Lung (tissue), 13 donors: ENCODE measurements around the gene WSB2. TPM values are rescaled to one million over a fixed set of nuclear protein-coding genes. Genes with fewer than 3 reads are reported as not detected.

Experiments
- ATAC-seq: fragments of 200-7000 bp; cut with Tn5 transposase; one replicate; pipeline ENCODE4 v1.9.1; 2020; ENCODE audit warnings: moderate number of reproducible peaks; ENCODE audit not compliant: insufficient read depth, low FRiP score
- DNase-seq, 3 donors: peaks; one replicate each; pipeline ENCODE4 v3.0.0-alpha.2; 2013 to 2017
- H3K27ac ChIP-seq, 2 donors: one replicate each; pipeline ENCODE4 v1.5.1; 2013; ENCODE audit warnings: mild to moderate bottlenecking in 2 of 2, moderate library complexity in 2 of 2, control low read depth in 1 of 2, inconsistent platforms in 1 of 2, low read depth in 1 of 2, low read length in 1 of 2
- H3K27me3 ChIP-seq, 3 donors: one replicate each; pipeline ENCODE4 v1.5.1; 2013; ENCODE audit warnings: low read length in 2 of 3; ENCODE audit not compliant: control insufficient read depth in 3 of 3, insufficient read depth in 3 of 3
- H3K36me3 ChIP-seq, 4 donors: one replicate each; pipeline ENCODE4 v1.5.1; 2013; ENCODE audit warnings: low read length in 4 of 4, mild to moderate bottlenecking in 1 of 4, moderate library complexity in 1 of 4; ENCODE audit not compliant: control insufficient read depth in 4 of 4, insufficient read depth in 4 of 4
- H3K4me1 ChIP-seq, 5 donors: one replicate each; pipeline ENCODE4 v1.5.1; 2013; ENCODE audit warnings: low read length in 5 of 5, mild to moderate bottlenecking in 2 of 5, moderate library complexity in 1 of 5; ENCODE audit not compliant: control insufficient read depth in 5 of 5, insufficient read depth in 5 of 5
- H3K4me3 ChIP-seq: one replicate; pipeline ENCODE4 v1.5.1; 2013; ENCODE audit warnings: mild to moderate bottlenecking, control low read depth, moderate library complexity
- H3K9ac ChIP-seq, 2 donors: one replicate each; pipeline ENCODE4 v1.5.1; 2013; ENCODE audit warnings: low read length in 2 of 2, control low read depth in 1 of 2; ENCODE audit not compliant: insufficient read depth in 1 of 2
- H3K9me3 ChIP-seq, 4 donors: one replicate each; pipeline ENCODE4 v1.5.1; 2013; ENCODE audit warnings: low read length in 3 of 4, mild to moderate bottlenecking in 1 of 4, moderate library complexity in 1 of 4; ENCODE audit not compliant: control insufficient read depth in 4 of 4, insufficient read depth in 3 of 4
- WGBS, 2 donors: extraction: QIAGEN DNeasy Blood & Tissue Kit; methylation state at CpG; one replicate each; pipeline ENCODE4 v1.1.7; 2013; 5-methylcytosine and 5-hydroxymethylcytosine counted together
- polyA plus RNA-seq, 2 donors: library from polyadenylated mRNA; stranded (reverse); fragments of 200-250 nt; gene quantifications; one replicate each; pipeline ENCODE4 v1.2.1, GENCODE V29; 2013
- small RNA-seq: library from RNA; depleted of rRNA; stranded (forward); fragments of <200 nt; gene quantifications from one replicate; pipeline ENCODE3, GENCODE V24; 2014; ENCODE audit warnings: low replicate concordance
- total RNA-seq, 2 donors: library from RNA; depleted of rRNA in 1 of 2; stranded (reverse); fragments of >200 nt in 1 of 2; gene quantifications; one replicate each; pipeline ENCODE4 v1.2.1, GENCODE V29; 2014 to 2021
- TF ChIP-seq, protein P1 (sequence below): IDR thresholded peaks from 2 replicates; pipeline ENCODE4 v1.5.1; 2012; ENCODE audit warnings: mild to moderate bottlenecking; ENCODE audit errors: control extremely low read depth, extremely low read depth
- donor health status: control.
- donor health status: control.
- donor health status: Bipolar disorder and iron deficiency.
- donor health status: healthy.
- donor health status: DM: yes; HTN: yes; CAD: no.

Gene WSB2
- total and polyA plus RNA-seq, 4 donors: 46.0 to 99.1 (median 53.2) TPM

DNA sequence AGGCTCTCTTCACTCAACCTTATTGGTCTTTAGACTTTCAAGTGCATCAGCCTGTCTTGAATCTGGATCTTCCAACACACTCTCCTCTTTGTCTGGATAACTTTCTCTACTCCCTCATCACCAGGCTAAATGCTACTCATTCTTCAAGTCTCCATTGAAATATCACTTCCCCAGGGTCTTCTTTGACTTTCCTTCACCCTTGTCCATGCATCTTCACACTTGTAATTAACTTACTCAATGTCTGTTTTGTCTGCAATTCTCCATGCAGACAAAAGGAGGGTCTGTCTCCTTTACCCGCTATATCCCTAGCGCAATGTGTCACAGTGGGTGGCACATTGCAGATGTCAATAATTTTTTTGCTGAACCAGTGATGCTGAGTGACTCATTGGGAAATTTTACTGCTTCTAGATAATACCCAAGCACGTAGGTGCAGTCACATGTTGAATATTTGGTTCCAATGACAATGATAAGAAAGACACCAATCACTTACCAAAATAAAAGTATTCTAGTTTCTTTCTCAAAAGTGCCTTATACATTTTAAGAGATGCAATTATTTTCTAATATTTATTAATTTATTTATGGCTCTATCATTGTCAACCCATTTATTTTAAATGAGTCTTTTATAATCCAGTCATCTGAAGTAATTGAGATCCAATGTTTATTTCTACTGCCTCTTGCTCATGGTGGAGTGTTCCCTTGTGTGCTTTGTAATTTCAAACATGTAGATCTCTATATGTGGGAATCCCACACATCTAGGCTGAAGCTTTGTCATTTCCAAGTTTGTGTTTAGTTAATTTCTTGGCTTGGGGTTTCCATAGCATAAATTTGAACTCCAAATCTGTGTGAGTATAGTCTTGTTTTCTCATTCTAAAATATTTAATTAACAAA, 66.2 kb downstream of the WSB2 start:
- WGBS, 2 donors: 85 to 89% methylated on average over 3 of the region's 3 CpGs
- H3K9me3 ChIP-seq: peaks cover 0 to 5% (median 0%) of the 10 kb centered on the region in 4 donors
- H3K4me3 ChIP-seq: no peak overlapping the region
- no peak overlapping the region for H3K27ac ChIP-seq
- H3K27me3 ChIP-seq: no peaks in the 10 kb centered on the region
- no peaks in the 10 kb centered on the region for H3K4me1 ChIP-seq
- DNase-seq (no peak), ATAC-seq (no peak)
- no peak overlapping the region for H3K9ac ChIP-seq
- TF ChIP-seq, protein P1, sequence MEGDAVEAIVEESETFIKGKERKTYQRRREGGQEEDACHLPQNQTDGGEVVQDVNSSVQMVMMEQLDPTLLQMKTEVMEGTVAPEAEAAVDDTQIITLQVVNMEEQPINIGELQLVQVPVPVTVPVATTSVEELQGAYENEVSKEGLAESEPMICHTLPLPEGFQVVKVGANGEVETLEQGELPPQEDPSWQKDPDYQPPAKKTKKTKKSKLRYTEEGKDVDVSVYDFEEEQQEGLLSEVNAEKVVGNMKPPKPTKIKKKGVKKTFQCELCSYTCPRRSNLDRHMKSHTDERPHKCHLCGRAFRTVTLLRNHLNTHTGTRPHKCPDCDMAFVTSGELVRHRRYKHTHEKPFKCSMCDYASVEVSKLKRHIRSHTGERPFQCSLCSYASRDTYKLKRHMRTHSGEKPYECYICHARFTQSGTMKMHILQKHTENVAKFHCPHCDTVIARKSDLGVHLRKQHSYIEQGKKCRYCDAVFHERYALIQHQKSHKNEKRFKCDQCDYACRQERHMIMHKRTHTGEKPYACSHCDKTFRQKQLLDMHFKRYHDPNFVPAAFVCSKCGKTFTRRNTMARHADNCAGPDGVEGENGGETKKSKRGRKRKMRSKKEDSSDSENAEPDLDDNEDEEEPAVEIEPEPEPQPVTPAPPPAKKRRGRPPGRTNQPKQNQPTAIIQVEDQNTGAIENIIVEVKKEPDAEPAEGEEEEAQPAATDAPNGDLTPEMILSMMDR: no peak
- no peaks in the 10 kb centered on the region for H3K36me3 ChIP-seq

DNA sequence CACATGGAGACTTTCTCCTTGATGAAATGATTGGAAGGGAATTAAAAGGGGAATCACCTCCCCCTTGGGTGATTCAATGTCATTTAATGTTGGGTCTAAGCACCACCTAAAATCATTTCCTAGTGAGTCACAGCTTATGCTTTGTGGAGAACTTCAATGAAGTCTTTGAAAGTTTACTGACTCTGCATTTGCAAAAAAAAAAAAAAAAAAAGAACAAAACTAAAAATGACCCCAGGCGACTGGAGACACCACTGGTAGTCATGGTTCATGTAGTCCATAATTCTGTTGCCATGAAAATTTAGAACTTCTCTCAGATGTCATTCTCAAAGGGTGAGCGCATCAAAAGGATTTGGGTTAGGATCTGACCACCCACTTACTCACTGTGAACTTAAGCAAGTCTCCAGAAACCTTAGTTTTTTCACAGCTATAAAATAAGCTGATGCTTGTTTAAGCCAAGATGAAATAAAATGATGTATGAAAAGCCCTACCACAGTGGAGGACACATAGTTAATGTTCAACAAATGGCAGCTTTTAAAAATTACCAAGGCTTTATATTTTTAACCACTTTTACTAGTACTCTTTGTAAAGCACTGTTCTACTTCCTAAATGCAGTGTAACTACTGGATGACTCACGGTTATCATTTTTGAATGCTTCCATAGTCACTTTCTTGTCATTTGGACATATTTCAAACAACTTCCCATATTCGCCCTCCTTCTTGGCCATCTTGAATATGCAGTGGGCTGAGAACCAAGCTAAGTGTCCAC, 74.1 kb downstream of the WSB2 start:
- Histone ChIP-seq H3K4me1 (no peaks in the 10 kb centered on the region), H3K27me3 (no peaks in the 10 kb centered on the region), H3K36me3 (no peaks in the 10 kb centered on the region), H3K9ac (no peak overlapping the region), H3K4me3 (no peak overlapping the region), H3K27ac (no peak overlapping the region), H3K9me3 (no peaks in the 10 kb centered on the region)
- no peak for ATAC-seq
- TF ChIP-seq, protein P1: no peak
- WGBS, 2 donors: 83 to 87% methylated on average over 4 of the region's 4 CpGs
- no peak for DNase-seq

DNA sequence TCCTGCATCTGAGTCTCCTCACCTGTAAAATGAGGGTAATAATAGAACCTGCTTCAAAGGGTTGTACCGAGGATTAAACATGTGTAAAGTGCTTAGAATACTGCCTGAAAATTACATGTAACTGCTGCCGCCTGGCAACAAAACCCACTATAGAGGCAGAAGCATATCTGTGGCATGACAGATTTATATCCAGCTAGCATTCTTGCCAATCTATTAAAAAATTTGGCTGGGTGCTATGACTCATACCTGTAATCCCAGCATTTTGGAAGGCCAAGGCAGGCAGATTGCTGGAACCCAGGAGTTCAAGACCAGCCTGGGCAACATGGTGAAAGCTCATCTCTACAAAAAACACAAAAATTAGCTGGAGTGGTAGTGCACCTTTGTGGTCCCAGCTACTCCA, 75.8 kb downstream of the WSB2 start:
- no peak overlapping the region for H3K9ac ChIP-seq
- H3K27ac ChIP-seq: no peak overlapping the region
- no peaks in the 10 kb centered on the region for H3K4me1 ChIP-seq
- DNase-seq: no peak
- ATAC-seq: no peak
- H3K36me3 ChIP-seq: no peaks in the 10 kb centered on the region
- no peak overlapping the region for H3K4me3 ChIP-seq
- no peaks in the 10 kb centered on the region for H3K9me3 ChIP-seq
- 85 to 96% methylated on average over 2 of the region's 2 CpGs for WGBS, 2 donors
- TF ChIP-seq, protein P1: no peak
- no peaks in the 10 kb centered on the region for H3K27me3 ChIP-seq

Small RNA genes within 50 kb of the gene (small RNA-seq; reads per million reads assigned to genes)
- gene AC131159.1: not detected

Other genes starting within 250 kb of the WSB2 start
- gene KSR2, start 92.2 kb downstream of the WSB2 start, total RNA-seq: 1 to 10 TPM in 1 of 2 donors, under 1 TPM in 1; 0.51 to 1.8 TPM
- gene KSR2, start 92.2 kb downstream of the WSB2 start, polyA plus RNA-seq: under 1 TPM; 0.09 to 0.24 TPM
- gene RFC5, start 44.5 kb downstream of the WSB2 start, total RNA-seq: 10 to 100 TPM in 1 of 2 donors, 1 to 10 TPM in 1; 8.7 to 16.0 TPM
- 1 to 10 TPM; 7.3 to 7.7 TPM for gene RFC5, start 44.5 kb downstream of the WSB2 start, polyA plus RNA-seq
- 10 to 100 TPM; 36.9 to 51.4 TPM for gene VSIG10, start 42.8 kb upstream of the WSB2 start, total RNA-seq
- 10 to 100 TPM; 11.0 to 27.4 TPM for gene VSIG10, start 42.8 kb upstream of the WSB2 start, polyA plus RNA-seq
- gene PEBP1, start 74.9 kb upstream of the WSB2 start, total RNA-seq: 100 to 1,000 TPM; 141 to 193 TPM
- 100 to 1,000 TPM; 123 to 317 TPM for gene PEBP1, start 74.9 kb upstream of the WSB2 start, polyA plus RNA-seq